CD4-positive, alpha-beta T cell (primary cell): Measurements from ENCODE around the gene WNK2. TPM values are rescaled to one million over a fixed set of nuclear protein-coding genes. Genes with fewer than 3 reads are reported as not detected.

Experiments
- ATAC-seq: fragments of 200-7000 bp; cut with Tn5 transposase; one replicate; pipeline ENCODE4 v1.10.0; 2022; ENCODE audit warnings: mild to moderate bottlenecking; ENCODE audit not compliant: poor library complexity
- CTCF ChIA-PET: fragments of 350-600 bp; sonication (Branson Sonifier 250); formaldehyde crosslinking; loops from one replicate; lab custom pipeline; 2021; ENCODE audit warnings: antibody characterized with exemption, inconsistent platforms; lab: Charles Lee
- POLR2A ChIA-PET: fragments of 350-600 bp; sonication (Branson Sonifier 250); formaldehyde crosslinking; loops from one replicate; lab custom pipeline; 2021; ENCODE audit warnings: antibody characterized with exemption, inconsistent platforms; lab: Charles Lee
- DNase-seq, 14 experiments: peaks; one replicate each; pipeline ENCODE4 v3.0.0-alpha.2; 2013 to 2020; ENCODE audit warnings: mixed read lengths in 2 of 14
- H3K27ac ChIP-seq, 2 donors: one replicate each; pipeline versions ENCODE4 v1.5.1 to v1.7.0; 2013; ENCODE audit warnings: low read length in 2 of 2, low read depth in 1 of 2, mild to moderate bottlenecking in 1 of 2
- H3K27me3 ChIP-seq, 2 experiments: 1 replicate in 1 of 2; 2 replicates in 1 of 2; pipeline versions ENCODE4 v1.6.1 to v1.7.0; 2013; ENCODE audit warnings: low read length in 2 of 2, control low read depth in 1 of 2, mild to moderate bottlenecking in 1 of 2, moderate library complexity in 1 of 2; ENCODE audit not compliant: insufficient read depth in 2 of 2, control insufficient read depth in 1 of 2
- H3K36me3 ChIP-seq: one replicate; pipeline ENCODE4 v1.6.1; 2013; ENCODE audit warnings: low read length, control low read depth; ENCODE audit not compliant: insufficient read depth
- H3K4me1 ChIP-seq: one replicate; pipeline ENCODE4 v1.6.1; 2013; ENCODE audit warnings: low read length, control low read depth; ENCODE audit not compliant: insufficient read depth
- H3K4me3 ChIP-seq: one replicate; pipeline ENCODE4 v1.5.1; 2013; ENCODE audit warnings: mild to moderate bottlenecking, low read length, moderate library complexity
- H3K9me3 ChIP-seq, 2 experiments: 1 replicate in 1 of 2; 2 replicates in 1 of 2; pipeline versions ENCODE4 v1.6.1 to v1.7.0; 2013; ENCODE audit warnings: low read length in 2 of 2, mild to moderate bottlenecking in 2 of 2, control low read depth in 1 of 2, moderate library complexity in 1 of 2; ENCODE audit not compliant: control insufficient read depth in 1 of 2, insufficient read depth in 1 of 2
- H3K27ac Mint-ChIP-seq: one replicate; pipeline ENCODE4 v1.8.0; 2020; ENCODE audit warnings: mixed read lengths
- H3K27me3 Mint-ChIP-seq: one replicate; pipeline ENCODE4 v1.8.0; 2021; ENCODE audit warnings: mixed read lengths
- H3K36me3 Mint-ChIP-seq: one replicate; pipeline ENCODE4 v1.8.0; 2021; ENCODE audit warnings: low read depth, mixed read lengths
- H3K4me1 Mint-ChIP-seq: one replicate; pipeline ENCODE4 v1.8.0; 2021; ENCODE audit warnings: low read depth, mixed read lengths
- H3K4me3 Mint-ChIP-seq: one replicate; pipeline ENCODE4 v1.8.0; 2020; ENCODE audit warnings: mild to moderate bottlenecking, mixed read lengths
- H3K9me3 Mint-ChIP-seq: one replicate; pipeline ENCODE4 v1.8.0; 2020; ENCODE audit warnings: mixed read lengths
- CTCF ChIP-seq: fragments of 200-600 bp; IDR thresholded peaks from one replicate; pipeline ENCODE4 v1.8.0; 2022; ENCODE audit warnings: antibody characterized with exemption, mild to moderate bottlenecking
- intact Hi-C, 2 experiments: fragments of 100-400 bp; cut with DNase I in 1 of 2; cut with micrococcal nuclease in 1 of 2; formaldehyde crosslinking; loops; one replicate each; pipeline versions ENCODE4 v1.15.1 to v1.9.0; 2023 to 2025; cut with DNase I, micrococcal nuclease
- total RNA-seq, 174 experiments: library from RNA in 2 of 174; stranded (reverse) in 2 of 174; gene quantifications; one replicate each; pipeline ENCODE4 v1.2.3 and lab custom pipeline; 2021 to 2026

Gene WNK2
- total RNA-seq, 2 experiments from 2014 or later, result 0.19 to 0.22 TPM

GRCh38 chr9:93290495-93291434 lies 106.8 kb downstream of the WNK2 start:
- Mint-ChIP-seq H3K4me3 (no peak overlapping the region), H3K36me3 (no peaks in the 10 kb centered on the region), H3K27me3 (no peaks in the 10 kb centered on the region), H3K27ac (no peak overlapping the region), H3K4me1 (peaks cover 5% of the 10 kb centered on the region), H3K9me3 (no peaks in the 10 kb centered on the region)
- DNase-seq (no peak), ATAC-seq (no peak)
- Histone ChIP-seq H3K27ac (no peak overlapping the region), H3K9me3 (no peaks in the 10 kb centered on the region), H3K36me3 (no peaks in the 10 kb centered on the region), H3K4me1 (peaks cover 7% of the 10 kb centered on the region), H3K4me3 (no peak overlapping the region), H3K27me3 (no peaks in the 10 kb centered on the region)
- ChIA-PET CTCF (no interaction called here), POLR2A (no interaction called here)
- TF ChIP-seq CTCF, result no peak
- intact Hi-C loops, result no loop called here

GRCh38 chr9:93291536-93292287 lies 107.8 kb downstream of the WNK2 start:
- no peaks in the 10 kb centered on the region for H3K27me3 Mint-ChIP-seq
- ChIA-PET POLR2A (no interaction called here), CTCF (no interaction called here)
- Histone ChIP-seq H3K27ac (no peak overlapping the region), H3K9me3 (peaks cover 0 to under 1% of the 10 kb centered on the region in 2 experiments), H3K4me3 (no peak overlapping the region), H3K4me1 (peaks cover 7% of the 10 kb centered on the region), H3K27me3 (no peaks in the 10 kb centered on the region), H3K36me3 (no peaks in the 10 kb centered on the region)
- H3K9me3 Mint-ChIP-seq, result no peaks in the 10 kb centered on the region
- no peak overlapping the region for H3K27ac Mint-ChIP-seq
- ATAC-seq, result no peak
- DNase-seq, result no peak
- peaks cover 5% of the 10 kb centered on the region for H3K4me1 Mint-ChIP-seq
- H3K4me3 Mint-ChIP-seq, result no peak overlapping the region
- no peak for TF ChIP-seq CTCF
- no peaks in the 10 kb centered on the region for H3K36me3 Mint-ChIP-seq
- intact Hi-C loops, result no loop called here

- H3K4me3 Mint-ChIP-seq, result no peak overlapping the region
- no peaks in the 10 kb centered on the region for H3K36me3 Mint-ChIP-seq
- TF ChIP-seq CTCF, result no peak
- no peak overlapping the region for H3K27ac ChIP-seq
- H3K4me3 ChIP-seq, result no peak overlapping the region
- H3K9me3 Mint-ChIP-seq, result no peaks in the 10 kb centered on the region
- POLR2A ChIA-PET, result no interaction called here
- peaks cover 11% of the 10 kb centered on the region for H3K4me1 ChIP-seq
- H3K4me1 Mint-ChIP-seq, result peaks cover 8% of the 10 kb centered on the region
- no peak for DNase-seq
- intact Hi-C loops, result no loop called here
- H3K36me3 ChIP-seq, result no peaks in the 10 kb centered on the region
- H3K27me3 Mint-ChIP-seq, result no peaks in the 10 kb centered on the region
- H3K27me3 ChIP-seq, result no peaks in the 10 kb centered on the region
- no peak for ATAC-seq
- H3K9me3 ChIP-seq, result peaks cover 0 to 6% of the 10 kb centered on the region in 2 experiments
- CTCF ChIA-PET, result no interaction called here
- H3K27ac Mint-ChIP-seq, result no peak overlapping the region
Observed at GRCh38 chr9:93292288-93292615, 108.3 kb downstream of the WNK2 start.
